ENCODE results near the gene ZNF44. TPM values are rescaled to one million over a fixed set of nuclear protein-coding genes. Genes with fewer than 3 reads are reported as not detected.

Gene ZNF44
- total and polyA plus RNA-seq, 2 of the 13 experiments (the other 11 are each of a cell fraction or from before 2014, with no cell fraction given): 6.9 to 15.7 TPM

GRCh38 chr19:12293777-12294248, 870 bp downstream of the ZNF44 start (continued):
- TF ChIP-seq ZBTB46 (CRISPR knock-in tag; IDR thresholded peaks at IDR 0.05; ENCODE audit: borderline replicate concordance) (no peak), JUNB (CRISPR knock-in tag; IDR thresholded peaks at IDR 0.05; ENCODE audit: borderline replicate concordance) (no peak), ZNF562 (CRISPR knock-in tag; IDR thresholded peaks at IDR 0.05; ENCODE audit: borderline replicate concordance) (no peak), SIX4 (CRISPR knock-in tag; IDR thresholded peaks at IDR 0.05) (peak; percentile 58; the same call in 1 of the 2 replicates), NONO (IDR thresholded peaks at IDR 0.05) (no peak), NONO (CRISPR knock-in tag; conservative IDR thresholded peaks at IDR 0.05) (no peak; the same call in 1 of the 2 replicates), RXRA (CRISPR knock-in tag; IDR thresholded peaks at IDR 0.05) (peak; percentile 79; the same call in 1 of the 2 replicates), SP4 (CRISPR knock-in tag; IDR thresholded peaks at IDR 0.05) (no peak), TFE3 (CRISPR knock-in tag; IDR thresholded peaks at IDR 0.05) (peak; percentile 44; the same call in 1 of the 2 replicates), TEAD3 (CRISPR knock-in tag; optimal IDR thresholded peaks at IDR 0.05; ENCODE audit: borderline replicate concordance) (peak; percentile 77), MLXIP (CRISPR knock-in tag; IDR thresholded peaks at IDR 0.05; ENCODE audit: borderline replicate concordance) (no peak), HMGA1 (CRISPR knock-in tag; conservative IDR thresholded peaks at IDR 0.05) (no peak), KLF6 (CRISPR knock-in tag; IDR thresholded peaks at IDR 0.05) (peak; percentile 21; the same call in 1 of the 2 replicates), CEBPB (IDR thresholded peaks at IDR 0.05; ENCODE audit: borderline replicate concordance, low read depth, low read length) (peak; percentile 71), MXD4 (CRISPR knock-in tag; IDR thresholded peaks at IDR 0.05) (peak; percentile 73; the same call in 1 of the 2 replicates), LCORL (IDR thresholded peaks at IDR 0.05) (no peak), LCORL (CRISPR knock-in tag; IDR thresholded peaks at IDR 0.05) (0 out of 2 replicates have a peak, but pooled peaks have one; percentile 2)

Measured in HepG2 (cell line).